GM19238 (cell line): ENCODE results near the gene XKR3.
"Not testable (repeated sequence)": the region's sequence is repeated elsewhere in the genome, so short reads cannot be mapped to it uniquely, and the experiment has no call there.

Experiments
- DNase-seq: peaks from one replicate; pipeline ENCODE4 v3.0.0; 2011; ENCODE audit warnings: low spot score; ENCODE audit not compliant: insufficient read length

Gene XKR3

GRCh38 chr22:16824716-16825687, at the start of gene XKR3:
TSS of gene XKR3 (minus strand) at chr22:16825411. CDS start at chr22:16808073, 17,338 bp downstream.
- DNase-seq, result no peak

GRCh38 chr22:16869640-16870039, 44.4 kb upstream of the XKR3 start:
- DNase-seq, result not testable (repeated sequence)

GRCh38 chr22:16866167-16866566, 41.0 kb upstream of the XKR3 start:
- no peak for DNase-seq

DNA sequence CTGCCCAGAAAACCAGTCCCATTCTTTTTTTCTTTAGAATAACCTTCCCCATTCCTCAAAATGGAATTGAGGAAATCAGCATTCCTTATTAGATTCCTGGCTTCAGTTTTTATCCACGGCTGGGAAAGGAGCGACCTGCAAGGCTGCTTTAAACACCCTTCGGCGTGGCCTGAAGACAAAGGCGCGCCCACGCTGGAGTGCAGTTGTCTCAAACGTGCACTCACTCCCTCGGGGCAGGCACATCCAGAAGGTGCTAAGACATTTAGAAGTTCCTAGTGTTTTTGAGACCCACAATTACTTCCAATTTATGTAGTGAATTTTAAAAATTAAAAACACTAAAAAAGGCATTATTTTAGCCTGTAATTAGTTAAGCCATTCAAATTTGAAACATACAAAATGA, 31.6 kb upstream of the XKR3 start:
- DNase-seq, result not testable (repeated sequence)

DNA sequence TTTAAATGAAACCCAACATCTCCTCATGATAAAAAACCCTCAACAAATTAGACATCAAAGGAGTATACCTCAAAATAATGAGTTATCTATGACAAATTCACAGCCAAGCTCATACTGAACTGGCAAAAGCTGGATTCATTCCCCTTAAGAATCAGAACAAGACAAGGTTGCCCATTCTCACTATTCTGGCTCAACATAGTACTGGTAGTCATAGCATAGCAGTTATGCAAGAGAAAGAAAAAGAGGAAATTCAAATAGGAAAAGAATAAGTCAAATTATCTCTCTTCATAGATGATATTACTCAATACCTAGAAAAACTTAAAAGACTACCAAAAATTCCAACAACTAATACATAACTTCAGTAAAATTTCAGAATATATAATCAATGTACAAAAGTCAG, 29.4 kb upstream of the XKR3 start:
- no peak for DNase-seq

GRCh38 chr22:16851268-16851996, 26.2 kb upstream of the XKR3 start:
- not testable (repeated sequence) for DNase-seq

DNA sequence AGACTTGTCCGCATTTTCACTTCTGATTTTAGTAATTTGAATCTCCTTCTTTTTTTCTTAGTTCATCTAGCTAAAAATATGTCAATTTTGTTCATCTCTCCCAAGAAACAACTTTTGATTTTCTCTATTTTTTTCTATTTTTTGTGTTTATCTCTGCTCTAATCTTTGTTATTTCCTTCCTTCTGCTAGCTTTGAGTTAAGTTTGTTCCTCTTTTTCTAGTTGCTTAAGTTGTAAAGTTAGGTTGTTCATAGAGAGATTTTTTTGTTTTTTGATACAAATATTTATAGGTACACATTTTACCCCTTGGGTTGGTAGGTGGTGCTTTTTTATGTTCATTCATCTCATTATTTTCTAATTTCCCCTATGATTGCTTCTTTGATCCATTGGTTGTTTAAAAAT, 22.1 kb upstream of the XKR3 start:
- DNase-seq, result no peak

- DNase-seq, result no peak
Observed at GRCh38 chr22:16845881-16846280, 20.7 kb upstream of the XKR3 start.

- no peak for DNase-seq
Observed at GRCh38 chr22:16845465-16845864, 20.3 kb upstream of the XKR3 start.

- no peak for DNase-seq
Observed at GRCh38 chr22:16844529-16844928, 19.3 kb upstream of the XKR3 start.

DNA sequence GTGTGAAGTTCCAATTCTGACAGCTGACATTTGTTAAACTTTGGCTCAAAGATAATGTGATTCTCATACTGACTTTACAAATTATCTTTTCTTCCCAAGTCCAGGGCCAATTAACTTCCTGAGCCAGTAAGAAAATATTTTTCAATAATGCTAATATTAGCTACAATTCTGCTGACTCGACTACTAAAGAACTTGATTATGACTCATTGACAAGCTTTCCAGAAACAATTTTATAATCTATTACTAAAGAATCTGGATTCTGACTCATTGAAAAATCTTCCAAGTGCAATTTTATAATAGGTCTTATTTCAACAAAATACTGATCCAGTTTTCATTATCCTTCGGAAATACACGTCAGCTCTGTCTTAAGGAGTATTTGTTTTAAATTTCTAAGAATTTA, 12.9 kb upstream of the XKR3 start:
- no peak for DNase-seq

DNA sequence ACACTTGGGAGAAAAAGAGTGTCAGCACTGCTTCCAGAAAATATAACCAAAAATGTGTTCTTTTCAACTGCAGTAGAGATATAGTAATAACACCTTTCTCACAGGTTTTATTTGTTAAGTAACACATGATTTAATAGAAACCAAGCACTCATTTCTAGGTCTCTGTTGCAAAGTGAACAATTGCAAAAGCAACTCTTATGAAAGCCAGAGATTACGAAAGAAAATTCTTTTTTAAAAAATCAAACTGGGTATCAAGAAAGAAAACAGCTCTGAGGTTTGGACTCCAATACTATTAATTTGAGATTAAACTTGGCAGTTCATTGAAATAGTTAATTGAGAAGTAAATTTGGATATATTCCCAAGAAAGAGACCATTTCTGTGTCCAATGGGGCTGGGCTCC, 9.8 kb upstream of the XKR3 start:
- DNase-seq, result no peak

GRCh38 chr22:16831257-16831656, 6.0 kb upstream of the XKR3 start:
- no peak for DNase-seq

DNA sequence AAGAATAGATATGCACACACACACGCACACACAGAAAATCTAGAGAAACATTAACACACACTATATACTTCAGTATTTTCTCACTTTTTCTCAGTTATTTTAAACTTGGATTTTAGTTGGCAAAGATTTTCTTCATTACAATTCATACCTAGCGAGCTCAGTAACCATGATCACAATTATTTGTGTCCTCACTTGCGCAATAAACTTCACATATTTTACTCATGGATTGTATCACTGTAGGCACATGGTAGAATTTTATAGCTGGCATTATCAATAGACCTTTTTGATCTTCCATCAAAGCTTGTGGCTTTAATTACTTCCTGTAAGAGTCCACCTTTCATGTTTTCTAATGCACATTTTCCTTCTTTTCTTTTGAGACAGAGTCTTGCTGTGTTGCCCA, 4.8 kb upstream of the XKR3 start:
- DNase-seq, result no peak

DNA sequence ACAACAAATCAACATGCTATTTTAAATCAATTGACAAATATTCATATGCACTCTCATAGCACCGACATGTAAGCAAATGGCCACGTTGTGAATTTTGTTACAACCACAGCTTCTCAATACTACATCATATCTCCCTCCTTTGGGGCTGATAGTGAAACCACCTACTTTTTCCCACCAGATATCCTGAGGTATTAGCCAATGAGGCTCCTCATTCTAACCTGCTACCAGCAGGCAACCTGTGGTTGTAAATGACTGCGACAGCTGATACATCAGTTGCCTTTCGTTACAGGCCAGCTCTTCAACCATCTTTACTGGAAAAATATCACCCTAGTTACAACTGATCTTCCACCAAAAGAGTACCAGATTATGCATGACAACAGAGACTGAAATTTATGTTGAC, 3.7 kb upstream of the XKR3 start:
- no peak for DNase-seq

DNA sequence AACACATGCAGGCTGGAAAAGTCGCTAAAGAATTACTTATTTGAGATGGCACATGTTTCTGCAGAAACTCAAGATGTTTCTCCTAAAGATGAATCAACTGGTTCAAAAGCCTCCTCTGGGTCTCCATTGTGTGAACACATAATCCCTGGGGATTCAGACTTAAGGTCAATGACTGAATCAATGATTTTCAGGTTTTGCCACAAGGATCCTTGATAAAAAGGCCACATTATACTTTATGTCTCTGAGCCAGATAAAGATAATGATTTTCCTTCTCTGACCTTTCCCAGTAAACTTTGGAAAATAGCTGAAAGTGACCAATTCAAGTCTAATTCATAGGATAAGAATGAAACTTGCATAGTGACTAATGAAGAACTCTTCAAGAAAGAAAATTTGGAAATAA, 2.3 kb upstream of the XKR3 start:
- no peak for DNase-seq

- DNase-seq, result no peak
Observed at GRCh38 chr22:16819249-16819648, 6.0 kb downstream of the XKR3 start.

DNA sequence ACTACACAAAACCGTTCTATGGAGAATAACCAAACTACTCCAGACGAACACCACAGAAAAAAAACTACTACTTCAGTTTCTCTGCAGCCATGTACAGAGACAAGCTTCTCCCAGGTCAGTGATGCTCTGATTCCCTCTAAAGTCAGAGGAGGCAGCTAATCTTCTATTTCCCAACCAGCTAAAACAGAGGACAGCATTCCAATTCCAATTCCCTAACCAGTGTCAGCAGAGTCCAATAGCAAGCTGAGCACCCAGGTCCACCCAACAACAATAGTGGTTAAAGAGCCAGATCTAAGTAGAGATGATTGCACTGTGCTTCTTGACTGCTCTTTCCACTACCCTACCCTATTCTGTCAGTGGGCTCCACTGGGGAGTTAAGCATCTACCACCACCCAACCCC, 6.7 kb downstream of the XKR3 start:
- DNase-seq, result no peak

DNA sequence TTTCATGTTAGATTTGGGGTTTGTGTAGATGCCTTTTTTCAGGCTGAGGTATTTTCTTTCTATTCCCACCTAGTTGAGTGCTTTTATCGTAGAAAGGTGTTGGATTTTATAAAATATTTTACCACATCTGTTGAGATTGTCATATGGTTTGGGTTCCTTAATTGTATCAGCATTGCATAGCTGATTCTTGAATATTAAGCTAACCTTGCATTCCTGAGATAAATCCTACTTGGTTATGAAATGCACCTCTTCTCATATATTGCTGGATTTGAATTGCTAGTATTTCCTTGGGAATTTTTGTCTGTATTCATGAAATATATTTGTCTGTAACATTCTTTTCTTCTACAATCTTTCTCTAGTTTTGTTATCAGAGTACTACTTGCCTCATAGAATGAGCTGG, 10.1 kb downstream of the XKR3 start:
- no peak for DNase-seq

GRCh38 chr22:16810188-16810802, 14.9 kb downstream of the XKR3 start:
- DNase-seq, result no peak

GRCh38 chr22:16808744-16809143, 16.5 kb downstream of the XKR3 start:
- DNase-seq, result no peak

GRCh38 chr22:16807109-16807508, 18.1 kb downstream of the XKR3 start:
- no peak for DNase-seq
